ENCODE measurements around the gene CCDC57.

- no peak for TF ChIP-seq CTCF (conservative IDR thresholded peaks at IDR 0.05; ENCODE audit: low read depth, low read length)
- TF ChIP-seq CEBPB (IDR thresholded peaks at IDR 0.05; ENCODE audit: low read depth, low read length), result no peak
- TF ChIP-seq BHLHE40 (IDR thresholded peaks at IDR 0.05; ENCODE audit: low read depth, low read length), result no peak
- no peak for TF ChIP-seq ELK1 (IDR thresholded peaks at IDR 0.05; ENCODE audit: borderline replicate concordance, low read depth, low read length)
- TF ChIP-seq MXI1 (IDR thresholded peaks at IDR 0.05; ENCODE audit: borderline replicate concordance, low read depth, low read length), result no peak
- TF ChIP-seq CHD1 (IDR thresholded peaks at IDR 0.05; ENCODE audit: low read depth, low read length), result no peak
- TF ChIP-seq FOS (IDR thresholded peaks at IDR 0.05; ENCODE audit: low read depth, low read length), result no peak
- TF ChIP-seq POLR2A (IDR thresholded peaks at IDR 0.05; ENCODE audit: low read depth, low read length), result no peak
- no peak for TF ChIP-seq RAD21 (IDR thresholded peaks at IDR 0.05; ENCODE audit: low read length)
These were observed 136.4 kb downstream of the CCDC57 start for GRCh38 chr17:82076018-82076784.

All from IMR-90 (cell line).